Activated CD4-positive, alpha-beta T cell treated with anti-CD3 and anti-CD28 coated beads, Interleukin-2, amount 10 ng/mL, durations not matched to agents 24 days and 14 days (primary cell): ENCODE data around the gene CTIF. TPM values are rescaled to one million over a fixed set of nuclear protein-coding genes. Genes with fewer than 3 reads are reported as not detected.

Experiments used
- DNase-seq: peaks from one replicate; pipeline ENCODE4 v3.0.0; 2022
- H3K27ac Mint-ChIP-seq: one replicate; pipeline ENCODE4 v1.8.0; 2022; ENCODE audit warnings: mild to moderate bottlenecking, mixed read lengths
- H3K27me3 Mint-ChIP-seq: one replicate; pipeline ENCODE4 v1.8.0; 2022; ENCODE audit warnings: mixed read lengths
- H3K36me3 Mint-ChIP-seq: one replicate; pipeline ENCODE4 v1.8.0; 2022; ENCODE audit warnings: low read depth, mild to moderate bottlenecking, mixed read lengths
- H3K4me1 Mint-ChIP-seq: one replicate; pipeline ENCODE4 v1.8.0; 2021; ENCODE audit warnings: mixed read lengths
- H3K4me3 Mint-ChIP-seq: one replicate; pipeline ENCODE4 v1.8.0; 2022; ENCODE audit warnings: mild to moderate bottlenecking, moderate library complexity, mixed read lengths
- H3K9me3 Mint-ChIP-seq: one replicate; pipeline ENCODE4 v1.8.0; 2021; ENCODE audit warnings: mixed read lengths
- intact Hi-C: fragments of 100-400 bp; cut with micrococcal nuclease; formaldehyde crosslinking; loops from one replicate; pipeline ENCODE4 v1.15.1; 2023
- total RNA-seq: library from RNA; stranded (reverse); gene quantifications from 2 replicates; pipeline ENCODE4 v1.2.3, GENCODE V29; 2022

CTIF gene
- total RNA-seq, 1 donor from 2014 or later: 9.5 TPM

- DNase-seq: no peak
- Mint-ChIP-seq H3K27me3 (no peaks in the 10 kb centered on the region), H3K9me3 (no peaks in the 10 kb centered on the region), H3K27ac (no peak overlapping the region), H3K4me3 (no peak overlapping the region), H3K4me1 (no peaks in the 10 kb centered on the region), H3K36me3 (no peaks in the 10 kb centered on the region)
- intact Hi-C loops: no loop called here
These were observed 39.5 kb downstream of the CTIF start for GRCh38 chr18:48578289-48578688.

DNA sequence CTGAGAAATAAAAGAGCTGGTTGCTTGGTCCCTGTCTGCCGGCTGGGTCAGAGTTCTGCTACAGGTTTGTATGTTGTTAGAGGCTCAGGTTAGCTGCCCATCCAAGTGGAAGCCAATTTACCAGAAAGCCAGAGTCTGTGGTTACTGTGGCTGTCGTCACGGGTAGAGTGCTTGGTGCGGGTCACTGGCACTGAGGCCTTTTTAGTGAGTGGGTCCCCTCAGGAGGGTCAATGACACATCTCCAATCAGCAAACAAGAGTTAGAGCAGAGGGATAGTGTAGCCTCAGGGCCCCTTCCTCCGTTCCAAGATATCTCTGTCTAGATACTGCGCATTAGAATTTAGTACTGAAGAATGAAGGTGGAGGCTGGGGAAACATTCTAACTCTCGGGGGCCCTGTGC is 41.2 kb downstream of the CTIF start:
- Mint-ChIP-seq H3K4me3 (no peak overlapping the region), H3K4me1 (no peaks in the 10 kb centered on the region), H3K9me3 (no peaks in the 10 kb centered on the region), H3K27ac (no peak overlapping the region), H3K27me3 (no peaks in the 10 kb centered on the region), H3K36me3 (no peaks in the 10 kb centered on the region)
- intact Hi-C loops: no loop called here
- no peak for DNase-seq

DNA sequence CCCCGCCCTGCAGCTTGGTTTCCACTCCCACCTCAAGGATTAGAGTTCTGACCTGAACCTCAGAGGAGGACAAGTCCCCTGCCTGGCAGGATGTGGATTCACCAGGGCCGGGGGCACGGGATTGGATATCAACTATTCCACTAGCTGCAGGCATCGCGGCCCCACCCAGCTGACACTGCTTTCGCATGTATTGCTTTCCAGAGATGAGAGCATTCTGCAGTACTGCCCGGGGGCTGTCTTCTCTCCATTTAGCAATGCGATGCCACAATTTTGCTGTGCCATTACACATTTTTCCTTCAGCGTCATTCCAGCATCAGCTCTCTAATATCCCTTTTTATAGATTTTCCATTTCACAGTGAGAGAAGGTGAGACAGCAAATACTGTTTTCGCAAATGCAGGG is 42.0 kb downstream of the CTIF start:
- Mint-ChIP-seq H3K4me1 (no peaks in the 10 kb centered on the region), H3K4me3 (no peak overlapping the region), H3K27ac (no peak overlapping the region), H3K36me3 (no peaks in the 10 kb centered on the region), H3K27me3 (no peaks in the 10 kb centered on the region), H3K9me3 (no peaks in the 10 kb centered on the region)
- DNase-seq: no peak
- intact Hi-C loops: no loop called here

DNA sequence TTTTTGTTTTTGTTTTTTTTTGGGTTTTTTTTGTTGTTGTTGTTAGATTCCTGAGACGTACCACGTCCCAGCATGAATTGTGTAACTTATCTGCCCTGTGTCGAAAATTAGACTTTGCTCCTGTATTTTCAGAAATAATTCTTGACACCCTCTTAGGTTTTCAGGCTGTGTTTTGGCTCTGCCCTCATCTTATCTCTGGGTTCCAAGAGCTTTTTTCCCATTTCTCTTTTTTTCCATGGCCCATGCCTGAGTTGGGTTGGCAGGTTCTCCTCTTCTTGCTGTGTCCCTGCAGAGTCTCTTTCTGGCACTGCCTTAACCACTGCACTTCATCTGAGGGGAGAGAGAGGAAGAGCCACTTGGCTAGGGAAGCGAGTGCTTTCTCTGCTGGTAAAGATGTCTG is 42.4 kb downstream of the CTIF start:
- DNase-seq: no peak
- H3K27me3 Mint-ChIP-seq: no peaks in the 10 kb centered on the region
- no peaks in the 10 kb centered on the region for H3K4me1 Mint-ChIP-seq
- intact Hi-C loops: no loop called here
- no peaks in the 10 kb centered on the region for H3K36me3 Mint-ChIP-seq
- H3K9me3 Mint-ChIP-seq: no peaks in the 10 kb centered on the region
- H3K4me3 Mint-ChIP-seq: no peak overlapping the region
- H3K27ac Mint-ChIP-seq: no peak overlapping the region

GRCh38 chr18:48581941-48582340 is 43.1 kb downstream of the CTIF start:
- no peaks in the 10 kb centered on the region for H3K4me1 Mint-ChIP-seq
- H3K9me3 Mint-ChIP-seq: no peaks in the 10 kb centered on the region
- DNase-seq: no peak
- H3K4me3 Mint-ChIP-seq: no peak overlapping the region
- H3K27ac Mint-ChIP-seq: no peak overlapping the region
- H3K27me3 Mint-ChIP-seq: no peaks in the 10 kb centered on the region
- intact Hi-C loops: no loop called here
- H3K36me3 Mint-ChIP-seq: no peaks in the 10 kb centered on the region

GRCh38 chr18:48582946-48583345 is 44.1 kb downstream of the CTIF start:
- no peak overlapping the region for H3K4me3 Mint-ChIP-seq
- H3K27ac Mint-ChIP-seq: no peak overlapping the region
- H3K27me3 Mint-ChIP-seq: no peaks in the 10 kb centered on the region
- intact Hi-C loops: no loop called here
- H3K4me1 Mint-ChIP-seq: no peaks in the 10 kb centered on the region
- no peak for DNase-seq
- H3K36me3 Mint-ChIP-seq: no peaks in the 10 kb centered on the region
- no peaks in the 10 kb centered on the region for H3K9me3 Mint-ChIP-seq

GRCh38 chr18:48583573-48583972 is 44.7 kb downstream of the CTIF start:
- intact Hi-C loops: no loop called here
- H3K9me3 Mint-ChIP-seq: no peaks in the 10 kb centered on the region
- H3K27ac Mint-ChIP-seq: no peak overlapping the region
- no peaks in the 10 kb centered on the region for H3K4me1 Mint-ChIP-seq
- H3K36me3 Mint-ChIP-seq: no peaks in the 10 kb centered on the region
- H3K4me3 Mint-ChIP-seq: no peak overlapping the region
- DNase-seq: no peak
- H3K27me3 Mint-ChIP-seq: no peaks in the 10 kb centered on the region

GRCh38 chr18:48589797-48590519 is 51.1 kb downstream of the CTIF start:
- intact Hi-C loops: no loop called here
- H3K27me3 Mint-ChIP-seq: no peaks in the 10 kb centered on the region
- no peak overlapping the region for H3K27ac Mint-ChIP-seq
- H3K36me3 Mint-ChIP-seq: no peaks in the 10 kb centered on the region
- H3K4me1 Mint-ChIP-seq: no peaks in the 10 kb centered on the region
- no peaks in the 10 kb centered on the region for H3K9me3 Mint-ChIP-seq
- H3K4me3 Mint-ChIP-seq: no peak overlapping the region
- no peak for DNase-seq

- H3K27ac Mint-ChIP-seq: no peak overlapping the region
These were observed 51.8 kb downstream of the CTIF start for GRCh38 chr18:48590678-48591077.

DNA sequence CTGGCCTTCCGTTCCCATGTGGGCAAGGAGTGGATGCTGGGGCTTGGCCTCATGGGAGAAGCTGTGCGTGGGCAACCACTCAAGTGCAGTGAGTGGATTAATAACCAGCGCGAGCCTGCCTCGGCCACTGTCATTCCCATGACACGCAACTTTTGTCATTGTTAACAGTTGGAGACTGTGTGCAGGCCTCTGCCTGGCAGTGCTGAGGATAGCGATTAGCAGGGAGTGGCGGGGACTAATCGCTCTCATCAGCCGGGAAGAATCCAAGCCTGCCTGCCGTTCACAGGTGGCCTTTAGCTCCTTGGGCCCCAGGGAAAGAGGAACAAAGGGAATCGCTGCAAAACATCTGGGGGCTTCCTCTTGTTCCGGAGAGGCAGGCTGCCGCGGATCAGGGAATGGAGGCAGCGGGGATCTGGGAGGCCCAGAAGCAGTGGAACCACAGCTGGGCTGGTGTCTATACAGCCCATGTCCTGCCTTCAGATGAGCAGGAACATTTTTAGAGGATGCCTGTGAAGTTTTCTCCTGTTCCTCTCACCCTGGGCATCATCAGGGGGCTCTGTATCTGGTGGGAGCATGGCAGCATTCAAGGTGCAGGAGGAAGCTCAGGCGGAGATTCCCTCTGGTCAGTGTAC is 53.8 kb downstream of the CTIF start:
- no peak for DNase-seq
- intact Hi-C loops: no loop called here
- H3K27ac Mint-ChIP-seq: no peak overlapping the region
- no peaks in the 10 kb centered on the region for H3K9me3 Mint-ChIP-seq
- no peaks in the 10 kb centered on the region for H3K36me3 Mint-ChIP-seq
- no peaks in the 10 kb centered on the region for H3K4me1 Mint-ChIP-seq
- H3K4me3 Mint-ChIP-seq: no peak overlapping the region
- no peaks in the 10 kb centered on the region for H3K27me3 Mint-ChIP-seq

More at GRCh38 chr18:48590678-48591077, 51.8 kb downstream of the CTIF start:
- no peak for DNase-seq
- H3K36me3 Mint-ChIP-seq: no peaks in the 10 kb centered on the region
- intact Hi-C loops: no loop called here
- H3K27me3 Mint-ChIP-seq: no peaks in the 10 kb centered on the region
- H3K9me3 Mint-ChIP-seq: no peaks in the 10 kb centered on the region
- H3K4me3 Mint-ChIP-seq: no peak overlapping the region
- no peaks in the 10 kb centered on the region for H3K4me1 Mint-ChIP-seq

- intact Hi-C loops: no loop called here
- Mint-ChIP-seq H3K4me3 (no peak overlapping the region), H3K9me3 (no peaks in the 10 kb centered on the region), H3K27ac (no peak overlapping the region), H3K36me3 (no peaks in the 10 kb centered on the region), H3K27me3 (no peaks in the 10 kb centered on the region), H3K4me1 (no peaks in the 10 kb centered on the region)
- DNase-seq: no peak
These were observed 55.8 kb downstream of the CTIF start for GRCh38 chr18:48594471-48595094.

DNA sequence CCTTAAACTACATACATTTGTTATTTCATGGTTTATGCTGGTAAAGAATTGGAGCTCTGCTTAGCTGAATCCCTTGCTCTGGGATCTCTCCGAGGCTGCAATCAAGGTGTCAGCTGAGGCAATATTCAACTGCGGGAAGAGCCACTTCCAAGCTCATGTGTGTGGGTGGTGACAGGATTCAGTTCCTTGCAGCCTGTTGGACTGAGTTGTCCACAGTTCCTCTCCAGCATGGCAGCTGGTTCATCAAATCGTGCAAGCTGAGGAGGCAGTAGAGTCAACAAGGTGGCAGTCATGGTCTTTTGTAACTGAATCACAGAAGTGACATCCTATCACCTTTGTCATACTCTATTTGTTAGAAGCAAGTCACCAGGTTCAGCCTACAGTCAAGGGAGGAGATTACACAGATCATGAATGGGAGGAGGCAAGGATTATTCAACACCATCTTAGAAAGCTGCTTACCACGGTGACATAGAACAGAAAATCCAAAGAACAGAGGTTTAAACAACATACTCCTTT is 56.9 kb downstream of the CTIF start:
- Mint-ChIP-seq H3K36me3 (no peaks in the 10 kb centered on the region), H3K27ac (no peak overlapping the region)
- intact Hi-C loops: no loop called here

DNA sequence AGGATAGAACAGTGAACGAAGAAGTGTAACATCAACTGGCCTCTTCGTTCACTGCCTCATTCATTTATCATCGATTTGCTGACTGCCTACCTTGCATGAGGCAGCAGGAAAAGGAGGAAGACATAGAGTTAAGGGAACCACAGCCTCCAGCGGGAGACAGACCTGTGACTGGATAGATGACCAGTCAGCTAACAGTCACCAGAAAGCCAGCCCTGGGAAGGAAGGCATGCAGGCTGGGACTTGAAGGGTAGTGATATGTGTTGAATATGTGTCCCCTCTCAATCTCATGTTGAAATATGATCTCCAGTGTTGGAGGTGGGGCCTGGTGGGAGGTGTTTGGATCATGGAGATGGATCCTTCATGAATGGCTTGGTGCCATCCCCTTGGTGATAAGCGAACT is 58.3 kb downstream of the CTIF start:
- Mint-ChIP-seq H3K4me3 (no peak overlapping the region), H3K9me3 (no peaks in the 10 kb centered on the region), H3K36me3 (no peaks in the 10 kb centered on the region), H3K27ac (no peak overlapping the region), H3K27me3 (no peaks in the 10 kb centered on the region), H3K4me1 (no peaks in the 10 kb centered on the region)
- intact Hi-C loops: no loop called here
- no peak for DNase-seq

More for the DNA sequence above, 56.9 kb downstream of the CTIF start:
- DNase-seq: no peak
- Mint-ChIP-seq H3K4me3 (no peak overlapping the region), H3K4me1 (no peaks in the 10 kb centered on the region), H3K27me3 (no peaks in the 10 kb centered on the region), H3K9me3 (no peaks in the 10 kb centered on the region)

- no peaks in the 10 kb centered on the region for H3K36me3 Mint-ChIP-seq
- H3K9me3 Mint-ChIP-seq: peaks cover 3% of the 10 kb centered on the region
- H3K27ac Mint-ChIP-seq: no peak overlapping the region
- no peaks in the 10 kb centered on the region for H3K4me1 Mint-ChIP-seq
- H3K27me3 Mint-ChIP-seq: no peaks in the 10 kb centered on the region
- H3K4me3 Mint-ChIP-seq: no peak overlapping the region
- DNase-seq: no peak
- intact Hi-C loops: no loop called here
These were observed 58.8 kb downstream of the CTIF start for GRCh38 chr18:48597671-48598070.
